CD4-positive, CD25-positive, alpha-beta regulatory T cell (primary cell): Measurements from ENCODE around the gene PTPRE. TPM values are rescaled to one million over a fixed set of nuclear protein-coding genes. Genes with fewer than 3 reads are reported as not detected.

Experiments used
- ATAC-seq, 2 donors: fragments of 150-1000 bp; cut with Tn5 transposase; one replicate each; pipeline ENCODE4 v1.10.0; 2021; ENCODE audit warnings: low read depth in 2 of 2, moderate number of reproducible peaks in 2 of 2, moderate library complexity in 1 of 2
- DNase-seq, 3 donors: peaks; one replicate each; pipeline versions ENCODE4 v3.0.0 to v3.0.0-alpha.2; 2012 to 2022; ENCODE audit warnings: mixed read lengths in 1 of 3
- H3K27ac ChIP-seq: one replicate; pipeline ENCODE4 v1.7.0; 2013; ENCODE audit warnings: mild to moderate bottlenecking, low read length; ENCODE audit not compliant: insufficient read depth, poor library complexity, severe bottlenecking
- H3K27me3 ChIP-seq: one replicate; pipeline ENCODE4 v1.7.0; 2013; ENCODE audit warnings: low read length; ENCODE audit not compliant: control insufficient read depth, insufficient read depth
- H3K36me3 ChIP-seq: one replicate; pipeline ENCODE4 v1.7.0; 2013; ENCODE audit warnings: mild to moderate bottlenecking, low read length, moderate library complexity; ENCODE audit not compliant: control insufficient read depth, insufficient read depth
- H3K4me1 ChIP-seq: 2 replicates; pipeline ENCODE4 v1.7.0; 2013; ENCODE audit warnings: mild to moderate bottlenecking, low read length; ENCODE audit not compliant: insufficient read depth, control insufficient read depth, poor library complexity, severe bottlenecking
- H3K4me3 ChIP-seq: one replicate; pipeline ENCODE4 v1.7.0; 2013; ENCODE audit warnings: low read depth, mild to moderate bottlenecking, low read length, moderate library complexity
- H3K9me3 ChIP-seq, 2 experiments: 1 replicate in 1 of 2; 2 replicates in 1 of 2; pipeline ENCODE4 v1.7.0; 2013; ENCODE audit warnings: low read length in 2 of 2, mild to moderate bottlenecking in 1 of 2, moderate library complexity in 1 of 2; ENCODE audit not compliant: control insufficient read depth in 2 of 2
- H3K27ac Mint-ChIP-seq, 3 donors: one replicate each; pipeline ENCODE4 v1.8.0; 2020 to 2022; ENCODE audit warnings: mild to moderate bottlenecking in 3 of 3, mixed read lengths in 3 of 3, moderate library complexity in 2 of 3
- H3K27me3 Mint-ChIP-seq: one replicate; pipeline ENCODE4 v1.8.0; 2022; ENCODE audit warnings: mild to moderate bottlenecking, mixed read lengths
- H3K36me3 Mint-ChIP-seq: one replicate; pipeline ENCODE4 v1.8.0; 2020; ENCODE audit warnings: mixed read lengths
- H3K4me1 Mint-ChIP-seq, 4 donors: one replicate each; pipeline ENCODE4 v1.8.0; 2020 to 2022; ENCODE audit warnings: mixed read lengths in 4 of 4, mild to moderate bottlenecking in 1 of 4
- H3K4me3 Mint-ChIP-seq, 4 donors: one replicate each; pipeline ENCODE4 v1.8.0; 2020 to 2022; ENCODE audit warnings: mild to moderate bottlenecking in 4 of 4, mixed read lengths in 4 of 4, moderate library complexity in 3 of 4
- H3K9me3 Mint-ChIP-seq, 7 donors: one replicate each; pipeline ENCODE4 v1.8.0; 2020 to 2022; ENCODE audit warnings: mixed read lengths in 7 of 7, mild to moderate bottlenecking in 3 of 7, moderate library complexity in 2 of 7
- polyA plus RNA-seq, 4 donors: library from polyadenylated mRNA; unstranded; fragments of 300-500 nt; fragmentation: Illumina TruSeq; gene quantifications; one replicate each; pipeline ENCODE4 v1.2.3, GENCODE V29; 2021
- total RNA-seq: library from RNA; stranded (reverse); gene quantifications from one replicate; pipeline ENCODE4 v1.2.3, GENCODE V29; 2022

PTPRE gene
- total and polyA plus RNA-seq, 5 donors from 2014 or later, result 10.0 to 63.9 (median 13.7) TPM

GRCh38 chr10:128124813-128125403 is 218.0 kb downstream of the PTPRE start:
- peaks cover 47% of the 10 kb centered on the region for H3K4me1 ChIP-seq
- H3K27me3 Mint-ChIP-seq, result no peaks in the 10 kb centered on the region
- H3K27ac ChIP-seq, result peak overlapping the region; percentile 26
- peak overlapping the region; percentile 93 for H3K4me3 ChIP-seq
- DNase-seq (peak in 1 of 3 donors; percentile 19), ATAC-seq (no peak)
- no peaks in the 10 kb centered on the region for H3K36me3 ChIP-seq
- peak overlapping the region in 2 of 3 donors; percentile 67 to 89 for H3K27ac Mint-ChIP-seq
- peaks cover 0 to 2% (median 0%) of the 10 kb centered on the region in 7 donors for H3K9me3 Mint-ChIP-seq
- no peaks in the 10 kb centered on the region for H3K36me3 Mint-ChIP-seq
- H3K9me3 ChIP-seq, result no peaks in the 10 kb centered on the region
- peak overlapping the region; percentile 95 to 100 (median 98) for H3K4me3 Mint-ChIP-seq
- H3K4me1 Mint-ChIP-seq, result peaks cover 29 to 55% (median 47%) of the 10 kb centered on the region in 4 donors
- no peaks in the 10 kb centered on the region for H3K27me3 ChIP-seq

DNA sequence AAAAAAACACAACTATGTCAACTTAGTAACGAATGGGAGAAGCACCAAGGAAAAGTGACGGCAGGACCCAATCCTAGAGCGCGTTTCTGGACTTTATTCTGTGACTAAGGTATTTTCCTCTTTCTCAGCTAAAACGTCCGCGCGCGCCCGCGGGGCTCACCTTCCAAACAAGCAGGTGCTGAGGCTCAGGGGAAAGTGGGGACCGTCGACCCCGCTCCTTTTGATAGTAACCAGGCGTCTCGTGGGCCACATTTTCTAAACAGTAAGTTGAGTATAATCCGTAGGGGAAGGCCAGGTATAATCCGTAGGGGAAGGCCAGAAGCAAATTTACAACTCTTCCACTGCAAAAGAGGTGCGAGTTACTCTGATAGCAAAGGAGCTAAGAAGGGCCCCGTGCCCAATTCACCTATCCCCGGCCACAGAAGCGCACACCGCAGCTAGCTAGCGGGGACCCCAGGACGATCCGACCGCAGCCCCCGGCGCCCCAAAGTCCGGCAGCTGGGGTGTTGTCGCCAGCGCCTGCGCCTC is 218.6 kb downstream of the PTPRE start:
- Mint-ChIP-seq H3K9me3 (peaks cover 0 to 2% (median 0%) of the 10 kb centered on the region in 7 donors), H3K4me1 (peaks cover 29 to 51% (median 44%) of the 10 kb centered on the region in 4 donors), H3K27ac (peak overlapping the region in 2 of 3 donors; percentile 67 to 89), H3K36me3 (no peaks in the 10 kb centered on the region), H3K27me3 (no peaks in the 10 kb centered on the region), H3K4me3 (peak overlapping the region; percentile 95 to 100 (median 98))
- peak overlapping the region; percentile 93 for H3K4me3 ChIP-seq
- H3K27me3 ChIP-seq, result no peaks in the 10 kb centered on the region
- peak overlapping the region; percentile 14 for H3K27ac ChIP-seq
- no peaks in the 10 kb centered on the region for H3K36me3 ChIP-seq
- ATAC-seq (no peak), DNase-seq (peak in 2 of 3 donors; percentile 34 to 42)
- peaks cover 47% of the 10 kb centered on the region for H3K4me1 ChIP-seq
- no peaks in the 10 kb centered on the region for H3K9me3 ChIP-seq

DNA sequence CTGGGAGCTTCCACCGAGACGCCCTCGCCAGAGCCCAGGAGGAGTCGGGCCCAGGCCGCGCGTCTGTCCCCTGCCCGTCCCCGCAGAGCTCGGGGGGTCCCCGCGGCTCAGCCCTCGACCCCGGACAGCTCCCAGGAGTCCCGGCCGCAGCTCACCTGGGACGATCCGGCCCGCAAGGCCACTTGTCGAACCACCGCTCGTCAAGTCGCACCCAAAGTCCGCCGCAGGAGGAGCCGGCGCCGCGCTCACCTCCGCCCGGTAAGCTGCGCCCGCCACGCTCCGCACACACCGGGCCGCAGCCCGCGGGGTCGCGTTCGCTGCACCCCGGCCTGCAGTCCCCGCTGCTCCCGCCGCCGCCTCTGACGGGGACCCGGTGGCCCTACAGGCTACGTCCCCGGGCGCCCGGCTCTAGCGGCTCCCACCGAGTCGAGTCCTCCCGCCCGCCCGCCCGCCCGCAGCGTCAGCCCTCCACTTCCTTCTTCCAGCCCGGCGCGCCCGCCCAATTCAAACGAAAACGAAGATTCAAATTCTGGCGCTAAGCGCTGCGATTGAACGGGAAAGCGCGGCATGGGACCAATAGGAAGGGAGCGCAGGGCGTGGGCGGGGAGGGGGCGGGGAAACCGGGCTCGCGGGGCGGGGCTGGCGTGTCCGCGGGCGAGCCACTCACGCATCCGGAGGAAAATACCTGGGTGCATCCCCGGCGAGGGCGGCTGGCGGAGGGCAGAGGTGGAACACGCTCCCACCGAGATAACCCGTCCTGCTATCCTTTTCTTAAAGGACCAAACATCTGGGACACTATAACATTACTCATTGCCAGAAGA is 219.3 kb downstream of the PTPRE start, which contains the start of gene MKI67:
Gene MKI67 (minus strand): TSS at position 480 of the 821 bp plus-strand sequence. CDS start 756 bp downstream, outside the sequence.
- peak within 1 kb of the TSS; percentile 88 for H3K27ac ChIP-seq

GRCh38 chr10:128128582-128128981 is 221.7 kb downstream of the PTPRE start:
- Mint-ChIP-seq H3K27me3 (peaks cover 14% of the 10 kb centered on the region), H3K4me3 (no peak overlapping the region), H3K9me3 (peaks cover 0 to 2% (median 0%) of the 10 kb centered on the region in 7 donors), H3K36me3 (no peaks in the 10 kb centered on the region), H3K27ac (no peak overlapping the region), H3K4me1 (peaks cover 15 to 31% (median 22%) of the 10 kb centered on the region in 4 donors)
- H3K36me3 ChIP-seq, result no peaks in the 10 kb centered on the region
- no peak overlapping the region for H3K27ac ChIP-seq
- ATAC-seq (no peak), DNase-seq (no peak)
- no peak overlapping the region for H3K4me3 ChIP-seq
- H3K4me1 ChIP-seq, result peaks cover 31% of the 10 kb centered on the region
- H3K9me3 ChIP-seq, result no peaks in the 10 kb centered on the region
- H3K27me3 ChIP-seq, result no peaks in the 10 kb centered on the region

More for the DNA sequence above, 219.3 kb downstream of the PTPRE start, which contains the start of gene MKI67:
- peaks cover 0 to 2% (median 0%) of the 10 kb centered on the region in 7 donors for H3K9me3 Mint-ChIP-seq
- DNase-seq, result peak; percentile 85 to 97 (median 90)
- Histone ChIP-seq H3K27me3 (no peaks in the 10 kb centered on the region), H3K36me3 (no peaks in the 10 kb centered on the region), H3K4me3 (peak within 1 kb of the TSS; percentile 93), H3K4me1 (peaks cover 47% of the 10 kb centered on the region), H3K9me3 (no peaks in the 10 kb centered on the region)
- peaks cover 1% of the 10 kb centered on the region for H3K27me3 Mint-ChIP-seq
- H3K4me1 Mint-ChIP-seq, result peaks cover 23 to 45% (median 37%) of the 10 kb centered on the region in 4 donors
- H3K4me3 Mint-ChIP-seq, result peak within 1 kb of the TSS; percentile 95 to 100 (median 98)
- H3K36me3 Mint-ChIP-seq, result no peaks in the 10 kb centered on the region
- peak; percentile 92 to 93 for ATAC-seq
- H3K27ac Mint-ChIP-seq, result peak within 1 kb of the TSS; percentile 88 to 94 (median 89)

- Histone ChIP-seq H3K36me3 (no peaks in the 10 kb centered on the region), H3K4me3 (no peak overlapping the region), H3K27me3 (no peaks in the 10 kb centered on the region), H3K9me3 (no peaks in the 10 kb centered on the region), H3K4me1 (peaks cover 17% of the 10 kb centered on the region), H3K27ac (no peak overlapping the region)
- no peak for ATAC-seq
- Mint-ChIP-seq H3K27me3 (peaks cover 23% of the 10 kb centered on the region), H3K4me3 (peak overlapping the region in 1 of 4 donors; percentile 3), H3K27ac (no peak overlapping the region), H3K36me3 (no peaks in the 10 kb centered on the region), H3K9me3 (peaks cover 0 to 2% (median 0%) of the 10 kb centered on the region in 7 donors), H3K4me1 (peaks cover 5 to 16% (median 11%) of the 10 kb centered on the region in 4 donors)
- DNase-seq, result no peak
Observed at GRCh38 chr10:128130051-128130450, 223.1 kb downstream of the PTPRE start.

Other genes starting within 250 kb of the PTPRE start
- gene FOXI2, start 169.9 kb upstream of the PTPRE start, total RNA-seq, result not detected
- gene FOXI2, start 169.9 kb upstream of the PTPRE start, polyA plus RNA-seq, result not detected
- not detected for gene CLRN3, start 14.2 kb upstream of the PTPRE start, total RNA-seq
- not detected for gene CLRN3, start 14.2 kb upstream of the PTPRE start, polyA plus RNA-seq
- gene MKI67, start 219.3 kb downstream of the PTPRE start, total RNA-seq, result 13.5 TPM
- gene MKI67, start 219.3 kb downstream of the PTPRE start, polyA plus RNA-seq, result under 1 TPM; 0.06 to 0.98 (median 0.65) TPM